Coronary artery (tissue), 2 donors: ENCODE data around the gene CPD.
A peak's percentile ranks its signal among the peaks of the same experiment; 100 is the strongest.

Source experiments
- DNase-seq: peaks from one replicate; pipeline ENCODE4 v3.0.0-alpha.2; 2017; ENCODE audit warnings: low spot score
- H3K27ac ChIP-seq, 2 donors: fragments of 200-600 bp; sonication (generic); one replicate each; pipeline ENCODE4 v1.5.1; 2016 to 2019
- H3K4me3 ChIP-seq: fragments of 200-600 bp; sonication (generic); 2 replicates; pipeline ENCODE4 v1.5.1; 2016; ENCODE audit warnings: mild to moderate bottlenecking, moderate library complexity
- TF ChIP-seq, protein P1 (sequence below): fragments of 200-600 bp; sonication (generic); IDR thresholded peaks from one replicate; pipeline ENCODE4 v1.5.1; 2019; ENCODE audit warnings: antibody characterized with exemption

Gene CPD

DNA sequence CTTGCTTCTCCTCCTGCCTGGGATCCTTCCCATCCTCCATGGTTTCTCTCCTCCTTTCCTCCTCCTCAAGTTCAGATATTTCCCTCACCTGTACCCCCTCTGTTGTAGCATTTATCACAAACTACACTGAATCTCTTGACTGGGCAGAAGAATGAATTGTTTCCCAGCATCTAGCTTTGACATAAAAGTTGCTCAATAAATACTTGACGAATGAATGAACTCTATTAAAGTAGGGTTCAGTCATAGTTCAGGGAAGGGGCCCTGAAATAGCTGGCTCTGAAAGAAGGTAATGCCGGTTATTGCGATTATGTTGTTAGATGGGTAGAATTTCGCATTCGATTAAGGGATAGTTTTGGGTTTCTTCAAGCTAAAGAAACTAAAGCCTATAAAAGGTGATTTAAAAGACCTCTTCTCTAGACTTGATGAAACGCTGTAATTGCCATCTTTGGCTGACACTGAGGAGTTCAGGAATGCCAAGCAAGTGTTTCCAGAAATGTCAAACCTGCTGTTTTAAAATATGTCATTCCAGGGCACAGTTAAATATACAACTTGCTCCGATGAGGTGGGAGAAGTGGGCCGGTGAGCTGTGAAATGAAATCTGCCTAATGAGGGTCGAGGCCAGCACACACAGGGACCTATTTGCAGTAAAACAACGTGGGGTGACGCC is 1.0 kb upstream of the CPD start:
- DNase-seq: no peak
- H3K4me3 ChIP-seq: peak overlapping the region; percentile 99
- TF ChIP-seq, protein P1, sequence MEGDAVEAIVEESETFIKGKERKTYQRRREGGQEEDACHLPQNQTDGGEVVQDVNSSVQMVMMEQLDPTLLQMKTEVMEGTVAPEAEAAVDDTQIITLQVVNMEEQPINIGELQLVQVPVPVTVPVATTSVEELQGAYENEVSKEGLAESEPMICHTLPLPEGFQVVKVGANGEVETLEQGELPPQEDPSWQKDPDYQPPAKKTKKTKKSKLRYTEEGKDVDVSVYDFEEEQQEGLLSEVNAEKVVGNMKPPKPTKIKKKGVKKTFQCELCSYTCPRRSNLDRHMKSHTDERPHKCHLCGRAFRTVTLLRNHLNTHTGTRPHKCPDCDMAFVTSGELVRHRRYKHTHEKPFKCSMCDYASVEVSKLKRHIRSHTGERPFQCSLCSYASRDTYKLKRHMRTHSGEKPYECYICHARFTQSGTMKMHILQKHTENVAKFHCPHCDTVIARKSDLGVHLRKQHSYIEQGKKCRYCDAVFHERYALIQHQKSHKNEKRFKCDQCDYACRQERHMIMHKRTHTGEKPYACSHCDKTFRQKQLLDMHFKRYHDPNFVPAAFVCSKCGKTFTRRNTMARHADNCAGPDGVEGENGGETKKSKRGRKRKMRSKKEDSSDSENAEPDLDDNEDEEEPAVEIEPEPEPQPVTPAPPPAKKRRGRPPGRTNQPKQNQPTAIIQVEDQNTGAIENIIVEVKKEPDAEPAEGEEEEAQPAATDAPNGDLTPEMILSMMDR: no peak
- H3K27ac ChIP-seq: peak overlapping the region in 1 of 2 donors; percentile 67

DNA sequence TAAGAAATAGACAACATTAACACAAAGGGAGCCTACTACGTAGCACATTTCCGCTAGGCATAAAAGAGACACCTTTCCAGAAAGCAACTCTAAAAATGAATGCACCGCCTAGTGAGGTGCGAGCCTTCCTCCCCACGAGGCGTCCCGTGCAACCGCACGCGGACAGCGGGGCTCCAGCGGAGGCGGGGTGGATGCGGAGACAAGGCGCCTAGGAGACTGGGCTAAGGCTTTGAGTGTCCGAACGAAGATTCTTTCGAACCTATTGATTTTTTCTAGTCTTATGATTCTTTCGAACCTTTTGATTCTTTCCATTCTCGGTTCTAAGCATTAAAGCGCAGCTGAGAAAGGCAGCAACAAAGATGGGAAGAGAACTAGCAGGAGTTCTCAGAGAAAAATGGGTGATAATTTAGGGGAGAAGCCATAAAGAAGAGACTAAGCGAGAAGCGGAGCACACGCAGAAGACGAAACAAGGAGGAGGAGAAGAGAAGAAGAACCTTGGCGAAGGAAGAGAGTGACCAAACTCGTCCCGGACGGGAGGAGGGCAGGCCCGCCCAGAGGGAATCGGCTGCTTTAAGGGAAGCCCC is 394 bp upstream of the CPD start:
- H3K27ac ChIP-seq: peak overlapping the region; percentile 67 to 93
- DNase-seq: no peak
- H3K4me3 ChIP-seq: peak overlapping the region; percentile 99
- TF ChIP-seq, protein P1: no peak

DNA sequence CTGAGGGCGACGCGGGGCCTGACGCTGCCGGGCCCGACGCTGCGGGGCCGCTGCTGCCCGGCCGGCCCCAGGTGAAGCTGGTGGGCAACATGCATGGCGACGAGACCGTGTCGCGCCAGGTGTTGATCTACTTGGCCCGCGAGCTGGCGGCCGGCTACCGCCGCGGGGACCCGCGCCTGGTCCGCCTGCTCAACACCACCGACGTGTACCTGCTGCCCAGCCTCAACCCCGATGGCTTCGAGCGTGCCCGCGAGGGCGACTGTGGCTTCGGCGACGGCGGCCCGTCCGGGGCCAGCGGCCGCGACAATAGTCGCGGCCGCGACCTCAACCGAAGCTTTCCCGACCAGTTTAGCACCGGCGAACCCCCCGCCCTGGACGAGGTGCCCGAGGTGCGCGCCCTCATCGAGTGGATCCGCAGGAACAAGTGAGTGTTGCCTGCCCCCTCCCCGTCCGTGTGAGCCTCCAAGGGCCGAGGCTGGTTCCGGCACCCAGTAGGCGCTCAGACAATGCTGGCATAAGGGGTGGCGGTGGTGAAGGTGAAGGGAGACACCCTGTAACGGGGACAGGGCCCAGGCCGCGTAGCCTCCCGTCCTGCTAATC is 676 bp downstream of the CPD start:
- TF ChIP-seq, protein P1: no peak
- DNase-seq: peak; percentile 78
- H3K4me3 ChIP-seq: peak overlapping the region; percentile 99
- H3K27ac ChIP-seq: peak overlapping the region; percentile 67 to 93

DNA sequence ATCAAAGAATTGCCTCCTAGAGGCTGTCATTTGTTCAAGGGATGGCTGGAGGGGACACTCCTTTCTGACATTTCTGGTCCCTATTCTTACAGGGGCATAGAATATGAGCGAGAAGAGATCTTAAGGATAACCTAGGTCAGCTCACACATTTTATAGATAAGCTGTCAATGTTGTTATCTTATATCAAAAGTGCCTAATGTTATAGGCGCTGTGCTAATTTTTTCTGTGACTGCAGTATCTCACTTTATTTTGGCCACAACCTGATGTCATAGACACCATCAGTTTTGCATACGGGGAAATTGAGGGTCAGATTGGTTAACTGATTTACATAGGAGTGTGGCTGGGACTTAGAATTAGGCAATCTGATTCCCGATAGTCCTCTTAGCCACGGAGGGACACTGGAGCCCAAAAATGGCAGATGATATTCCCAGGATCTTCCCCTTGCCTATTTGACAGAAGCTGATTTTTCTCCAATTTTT is 1.2 kb downstream of the CPD start:
- Histone ChIP-seq H3K27ac (peak overlapping the region; percentile 67 to 93), H3K4me3 (peak overlapping the region; percentile 99)
- TF ChIP-seq, protein P1: no peak
- no peak for DNase-seq

DNA sequence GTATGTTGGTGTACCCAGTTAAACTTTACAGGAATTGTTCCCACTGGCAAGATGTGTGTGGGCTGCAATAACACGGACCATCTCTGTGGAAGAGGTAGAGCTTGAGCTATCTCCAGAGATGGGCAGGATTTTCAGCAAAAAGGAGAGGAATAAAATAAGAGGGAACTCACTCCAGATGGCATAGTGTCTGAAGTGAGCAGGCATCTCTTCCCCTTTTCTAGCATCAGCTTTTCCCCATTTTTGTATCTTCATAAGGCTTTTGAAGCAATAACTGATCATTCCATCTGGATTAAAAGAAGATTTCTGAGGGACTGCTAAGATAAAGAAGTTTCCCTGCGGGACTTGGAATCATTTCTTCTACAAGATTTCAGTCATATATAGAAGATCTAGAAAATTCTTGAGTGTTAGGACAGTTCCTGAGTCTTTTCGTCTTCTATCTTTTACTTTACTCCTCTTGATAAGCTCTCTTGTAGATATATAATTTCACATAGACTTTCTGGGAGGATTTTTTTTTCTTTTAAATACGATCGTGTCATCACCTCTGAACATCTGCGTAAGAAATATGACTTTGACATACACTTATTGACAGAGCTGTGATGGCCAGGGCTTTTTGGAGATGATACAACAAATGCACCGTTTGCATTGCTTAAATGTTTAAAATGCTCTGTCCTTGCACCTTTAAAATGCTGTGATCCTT is 2.1 kb downstream of the CPD start:
- Histone ChIP-seq H3K27ac (no peak overlapping the region), H3K4me3 (peak overlapping the region; percentile 99)

DNA sequence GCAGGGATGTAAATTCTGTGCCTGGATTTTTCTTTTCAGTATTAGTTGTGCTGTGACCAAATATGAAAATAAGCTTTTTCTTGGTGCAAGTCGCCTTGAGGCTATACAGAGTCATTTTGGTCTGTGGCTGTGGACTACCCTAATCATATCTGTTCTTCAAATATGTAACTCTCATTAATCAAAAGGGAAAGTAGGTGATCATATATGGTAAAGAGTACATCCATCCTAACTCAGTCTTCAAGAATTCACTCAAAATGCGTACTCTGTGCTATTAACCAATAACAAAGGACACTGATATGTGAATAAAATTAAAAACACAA is 2.6 kb downstream of the CPD start:
- TF ChIP-seq, protein P1: no peak
- Histone ChIP-seq H3K27ac (no peak overlapping the region), H3K4me3 (peak overlapping the region; percentile 99)
- DNase-seq: no peak

More for the DNA sequence above, 2.1 kb downstream of the CPD start:
- TF ChIP-seq, protein P1: no peak
- DNase-seq: no peak
